Small intestine (tissue), 7 donors: ENCODE data around the gene TLCD3B. TPM values are rescaled to one million over a fixed set of nuclear protein-coding genes. Genes with fewer than 3 reads are reported as not detected.

Source experiments
- DNase-seq, 2 donors: peaks; one replicate each; pipeline versions ENCODE4 v3.0.0 to v3.0.0-alpha.2; 2013
- FAIRE-seq: peaks from 2 replicates; lab custom pipeline; 2012; peaks lifted over from hg19 to GRCh38; lab: Jason Lieb, UNC
- H3K27ac ChIP-seq, 3 donors: one replicate each; pipeline ENCODE4 v1.5.1; 2013; ENCODE audit warnings: low read length in 2 of 3, mild to moderate bottlenecking in 2 of 3, control low read depth in 1 of 3, inconsistent platforms in 1 of 3, low read depth in 1 of 3, moderate library complexity in 1 of 3
- H3K27me3 ChIP-seq, 3 donors: one replicate each; pipeline ENCODE4 v1.6.1; 2013; ENCODE audit warnings: low read length in 3 of 3, inconsistent platforms in 1 of 3; ENCODE audit not compliant: control insufficient read depth in 3 of 3, insufficient read depth in 3 of 3
- H3K36me3 ChIP-seq, 3 donors: one replicate each; pipeline ENCODE4 v1.6.1; 2013; ENCODE audit warnings: low read length in 3 of 3, inconsistent platforms in 1 of 3, low read depth in 1 of 3, mild to moderate bottlenecking in 1 of 3, moderate library complexity in 1 of 3; ENCODE audit not compliant: control insufficient read depth in 3 of 3, insufficient read depth in 2 of 3
- H3K4me1 ChIP-seq, 3 donors: one replicate each; pipeline ENCODE4 v1.6.1; 2013; ENCODE audit warnings: low read length in 2 of 3, inconsistent platforms in 1 of 3, low read depth in 1 of 3, mild to moderate bottlenecking in 1 of 3, moderate library complexity in 1 of 3; ENCODE audit not compliant: control insufficient read depth in 3 of 3, insufficient read depth in 2 of 3
- H3K4me3 ChIP-seq, 3 donors: one replicate each; pipeline ENCODE4 v1.5.1; 2013; ENCODE audit warnings: low read length in 3 of 3, control low read depth in 1 of 3, inconsistent platforms in 1 of 3, low read depth in 1 of 3, mild to moderate bottlenecking in 1 of 3, moderate library complexity in 1 of 3
- H3K9me3 ChIP-seq, 2 donors: one replicate each; pipeline ENCODE4 v1.6.1; 2013; ENCODE audit warnings: low read depth in 1 of 2, low read length in 1 of 2; ENCODE audit not compliant: control insufficient read depth in 2 of 2, insufficient read depth in 1 of 2
- WGBS, 3 donors: extraction: QIAGEN DNeasy Blood & Tissue Kit; methylation state at CpG; one replicate each; pipeline ENCODE4 v1.1.7; 2013; 5-methylcytosine and 5-hydroxymethylcytosine counted together
- polyA plus RNA-seq, 4 donors: library from polyadenylated mRNA; stranded (reverse) in 3 of 4; unstranded in 1 of 4; fragments of 200-250 nt in 3 of 4; fragments of 120-200 nt in 1 of 4; gene quantifications; one replicate each; pipeline versions ENCODE4 v1.2.1 to v1.2.3, GENCODE V29; 2013
- donor health status: healthy with polysubstance abuse.
- donor health status: control.
- donor health status: control.
- donor health status: Bipolar disorder and iron deficiency.
- donor health status: healthy.

TLCD3B gene
- polyA plus RNA-seq, 4 donors: 0.47 to 1.4 TPM; not detected in 2

DNA sequence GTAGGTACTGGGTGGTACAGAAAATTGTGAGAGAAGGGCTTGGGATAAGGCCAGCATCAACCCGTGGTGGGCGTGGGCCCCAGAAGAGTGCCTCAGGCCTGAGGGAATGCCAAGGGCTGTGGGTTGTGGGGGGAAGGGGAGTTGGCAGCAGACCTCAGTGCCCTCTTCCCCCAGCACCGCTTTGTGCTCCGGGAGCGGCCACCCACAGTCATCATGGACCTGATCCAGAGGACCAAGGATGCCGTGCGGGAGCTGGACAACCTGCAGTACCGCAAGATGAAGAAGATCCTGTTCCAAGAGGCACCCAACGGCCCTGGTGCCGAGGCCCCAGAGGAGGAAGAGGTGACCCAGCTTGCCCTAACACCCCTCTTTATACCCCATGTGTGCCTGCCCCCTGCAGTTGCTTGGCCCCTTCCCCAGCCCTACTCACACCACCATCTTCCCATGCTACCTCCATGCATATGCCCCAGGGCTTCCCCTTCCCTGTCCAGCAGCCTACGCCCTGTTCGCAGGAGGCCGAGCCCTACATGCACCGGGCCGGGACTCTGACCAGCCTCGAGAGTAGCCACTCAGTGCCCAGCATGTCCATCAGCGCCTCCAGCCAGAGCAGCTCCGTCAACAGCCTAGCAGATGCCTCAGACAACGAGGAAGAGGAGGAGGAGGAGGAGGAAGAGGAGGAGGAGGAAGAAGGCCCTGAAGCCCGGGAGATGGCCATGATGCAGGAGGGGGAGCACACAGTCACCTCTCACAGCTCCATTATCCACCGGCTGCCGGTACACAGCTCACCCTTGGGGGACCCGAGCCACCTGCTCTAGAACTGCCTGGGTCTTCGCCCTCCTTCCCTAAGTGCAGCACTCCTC, 48.3 kb downstream of the TLCD3B start:
- no peak for FAIRE-seq
- DNase-seq: no peak
- Histone ChIP-seq H3K27me3 (no peaks in the 10 kb centered on the region), H3K9me3 (no peaks in the 10 kb centered on the region), H3K4me1 (no peaks in the 10 kb centered on the region), H3K27ac (no peak overlapping the region), H3K36me3 (peaks cover 32 to 91% (median 54%) of the 10 kb centered on the region in 3 donors), H3K4me3 (no peak overlapping the region)
- 91 to 94% (median 92%) methylated on average over 20 to 24 of the region's 24 CpGs for WGBS, 3 donors

DNA sequence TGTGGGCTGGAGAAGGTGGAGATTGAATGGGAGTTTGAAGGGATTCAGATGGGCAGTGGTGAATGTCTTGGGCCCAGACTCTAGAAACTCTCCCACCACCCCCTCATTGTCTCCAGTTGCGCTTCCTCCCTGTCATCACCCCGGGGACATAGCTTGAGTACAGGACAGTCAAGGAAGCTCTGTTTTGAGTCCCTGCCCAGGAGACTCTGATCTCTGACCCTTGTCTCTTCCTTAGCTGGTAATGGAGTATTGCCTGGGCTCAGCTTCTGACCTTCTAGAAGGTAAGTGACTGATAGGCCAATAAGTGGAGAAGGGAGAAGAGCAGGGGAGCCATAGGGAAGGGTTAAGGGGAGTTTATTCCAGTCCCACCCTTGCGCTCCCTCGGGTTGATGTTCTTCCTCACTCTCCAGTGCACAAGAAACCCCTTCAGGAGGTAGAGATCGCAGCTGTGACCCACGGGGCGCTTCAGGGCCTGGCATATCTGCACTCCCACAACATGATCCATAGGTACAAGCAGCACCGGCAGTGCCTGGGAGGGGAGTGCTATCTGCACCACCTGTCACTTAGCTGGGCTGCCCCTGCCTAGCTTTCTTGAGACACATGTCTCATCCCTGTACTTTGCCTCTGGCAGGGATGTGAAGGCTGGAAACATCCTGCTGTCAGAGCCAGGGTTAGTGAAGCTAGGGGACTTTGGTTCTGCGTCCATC, 52.4 kb downstream of the TLCD3B start:
- H3K27ac ChIP-seq: peak overlapping the region in 1 of 3 donors; percentile 8
- no peaks in the 10 kb centered on the region for H3K9me3 ChIP-seq
- no peak overlapping the region for H3K4me3 ChIP-seq
- H3K36me3 ChIP-seq: peaks cover 21 to 60% (median 34%) of the 10 kb centered on the region in 3 donors
- WGBS, 3 donors: 89 to 92% (median 90%) methylated on average over 9 of the region's 9 CpGs
- peak in 1 of 2 donors; percentile 64 for DNase-seq
- H3K27me3 ChIP-seq: no peaks in the 10 kb centered on the region
- peaks cover 0 to 24% (median 12%) of the 10 kb centered on the region in 3 donors for H3K4me1 ChIP-seq
- no peak for FAIRE-seq

DNA sequence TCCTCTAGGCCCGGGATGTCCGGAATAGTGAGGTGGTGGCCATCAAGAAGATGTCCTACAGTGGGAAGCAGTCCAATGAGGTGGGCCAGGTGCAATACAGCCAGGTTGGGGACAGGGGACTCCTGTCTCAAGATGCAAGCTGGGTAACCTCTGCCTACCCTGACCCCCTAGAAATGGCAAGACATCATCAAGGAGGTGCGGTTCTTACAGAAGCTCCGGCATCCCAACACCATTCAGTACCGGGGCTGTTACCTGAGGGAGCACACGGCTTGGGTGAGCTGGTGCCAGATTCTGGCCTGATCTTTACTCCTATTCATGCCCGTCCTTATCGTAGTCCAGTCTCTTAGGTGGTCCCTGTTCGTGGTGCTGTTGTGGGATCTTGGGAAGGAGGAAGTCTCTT, 53.0 kb downstream of the TLCD3B start:
- peak overlapping the region in 1 of 3 donors; percentile 8 for H3K27ac ChIP-seq
- peaks cover 15 to 53% (median 28%) of the 10 kb centered on the region in 3 donors for H3K36me3 ChIP-seq
- H3K9me3 ChIP-seq: peaks cover 0 to 3% of the 10 kb centered on the region in 2 donors
- H3K27me3 ChIP-seq: no peaks in the 10 kb centered on the region
- DNase-seq (no peak), FAIRE-seq (no peak)
- peaks cover 0 to 24% (median 12%) of the 10 kb centered on the region in 3 donors for H3K4me1 ChIP-seq
- 93 to 95% (median 94%) methylated on average over 9 of the region's 9 CpGs for WGBS, 3 donors
- no peak overlapping the region for H3K4me3 ChIP-seq

DNA sequence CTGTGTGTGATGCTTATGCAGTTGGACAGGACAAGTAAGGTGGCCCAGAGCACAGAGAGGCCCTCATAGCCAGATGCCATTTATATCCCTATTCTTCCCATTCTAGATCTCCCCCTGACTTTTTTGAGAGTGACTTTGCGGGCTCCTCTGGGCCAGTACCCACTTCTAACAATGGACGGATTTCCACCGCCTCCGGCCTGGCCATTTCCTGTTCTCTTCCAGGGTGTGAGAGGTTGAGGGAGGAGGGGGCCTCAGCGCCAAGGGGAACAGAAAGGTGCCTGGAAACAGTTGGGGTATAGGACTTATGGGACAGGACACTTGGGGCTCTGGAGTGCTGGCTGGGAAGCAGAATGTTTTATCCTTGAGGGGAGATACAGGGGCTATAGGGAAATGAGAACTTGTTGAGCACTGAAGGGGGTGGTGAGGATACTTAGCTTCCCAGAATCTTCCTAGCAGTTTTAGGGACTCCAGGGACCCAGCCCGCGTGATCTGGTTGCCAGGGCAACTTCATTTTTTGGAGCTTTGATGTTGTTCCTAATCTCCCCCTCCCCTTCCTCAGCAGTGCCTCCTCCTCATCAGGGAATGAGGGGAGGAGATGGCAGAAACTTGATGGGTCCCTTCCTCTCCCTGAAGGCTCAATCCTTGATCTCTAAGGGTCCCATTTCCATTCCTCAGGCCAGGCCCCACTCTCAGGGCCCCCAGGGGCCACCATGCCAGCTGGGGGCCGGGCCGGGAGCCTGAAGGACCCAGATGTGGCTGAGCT, 53.8 kb downstream of the TLCD3B start:
- DNase-seq (no peak), FAIRE-seq (no peak)
- H3K9me3 ChIP-seq: peaks cover 0 to 6% of the 10 kb centered on the region in 2 donors
- H3K27ac ChIP-seq: peak overlapping the region in 1 of 3 donors; percentile 12
- 80 to 93% (median 88%) methylated on average over 9 of the region's 9 CpGs for WGBS, 3 donors
- peaks cover 12 to 49% (median 20%) of the 10 kb centered on the region in 3 donors for H3K36me3 ChIP-seq
- H3K4me1 ChIP-seq: peaks cover 0 to 24% (median 12%) of the 10 kb centered on the region in 3 donors
- no peak overlapping the region for H3K4me3 ChIP-seq
- no peaks in the 10 kb centered on the region for H3K27me3 ChIP-seq

DNA sequence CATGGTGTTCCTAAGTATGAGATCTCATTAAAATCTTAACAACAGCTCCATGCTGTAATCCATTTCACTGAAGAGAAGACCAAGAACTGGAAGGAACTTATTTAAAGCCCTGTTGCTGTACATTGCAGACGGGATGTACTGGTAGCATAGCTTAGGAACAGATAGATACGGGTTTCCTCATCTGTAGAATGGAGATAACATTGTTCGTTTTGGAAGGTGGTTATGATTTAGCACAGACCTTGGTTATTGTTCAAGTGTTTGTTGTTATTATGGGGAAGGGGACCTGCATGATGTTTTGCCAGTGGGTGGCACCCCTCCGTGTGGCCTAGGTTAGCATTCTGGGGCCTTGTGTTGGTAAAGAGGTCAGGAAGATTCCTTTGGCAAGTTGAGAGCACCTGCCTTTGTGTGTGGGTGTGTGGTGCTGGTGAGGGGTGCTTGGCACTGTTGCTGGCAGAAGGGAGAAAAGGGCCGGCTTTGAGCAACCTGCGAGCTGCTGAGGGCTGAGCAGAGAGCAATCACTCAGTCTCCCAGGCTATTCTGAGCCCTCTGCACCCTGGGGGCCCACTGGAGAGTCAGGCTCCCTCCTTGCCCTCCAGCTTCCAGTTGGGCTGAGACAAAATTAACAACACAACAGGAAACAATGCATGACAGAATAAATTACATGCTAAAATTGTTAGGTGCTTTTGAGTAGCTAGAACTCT, 55.1 kb downstream of the TLCD3B start:
- DNase-seq (no peak), FAIRE-seq (no peak)
- no peaks in the 10 kb centered on the region for H3K27me3 ChIP-seq
- H3K9me3 ChIP-seq: peaks cover 0 to 6% of the 10 kb centered on the region in 2 donors
- 12 to 17% (median 13%) methylated on average over 6 of the region's 6 CpGs for WGBS, 3 donors
- H3K36me3 ChIP-seq: peaks cover 4 to 45% (median 11%) of the 10 kb centered on the region in 3 donors
- H3K4me1 ChIP-seq: peaks cover 0 to 24% (median 12%) of the 10 kb centered on the region in 3 donors
- peak overlapping the region in 1 of 3 donors; percentile 18 for H3K27ac ChIP-seq
- peak overlapping the region in 2 of 3 donors; percentile 83 for H3K4me3 ChIP-seq

DNA sequence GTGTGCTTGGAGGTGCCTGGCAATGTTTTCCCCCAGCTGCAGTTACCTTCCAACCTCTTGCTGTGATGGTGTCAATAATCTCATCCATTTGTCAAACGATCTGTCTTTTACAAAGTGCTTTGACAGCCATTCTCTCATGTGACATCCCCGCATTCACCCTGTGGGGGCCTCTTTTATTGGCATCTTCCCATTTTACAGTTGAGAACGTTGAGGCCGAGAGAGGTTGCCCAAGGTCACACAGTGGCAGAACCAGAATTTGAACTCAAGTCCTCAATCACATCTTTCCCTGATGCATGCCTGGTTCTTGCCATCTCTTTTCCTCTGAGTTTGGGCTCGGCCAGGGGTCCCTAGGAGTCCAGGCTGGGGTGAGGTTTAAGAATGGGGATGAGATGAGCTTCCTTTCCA, 55.9 kb downstream of the TLCD3B start:
- Histone ChIP-seq H3K36me3 (peaks cover 4 to 43% (median 11%) of the 10 kb centered on the region in 3 donors), H3K4me3 (peak overlapping the region in 2 of 3 donors; percentile 83), H3K27ac (peak overlapping the region in 1 of 3 donors; percentile 95), H3K4me1 (peaks cover 0 to 24% (median 12%) of the 10 kb centered on the region in 3 donors), H3K9me3 (peaks cover 0 to 6% of the 10 kb centered on the region in 2 donors), H3K27me3 (no peaks in the 10 kb centered on the region)
- FAIRE-seq (no peak), DNase-seq (no peak)
- 42 to 65% (median 54%) methylated on average over 5 of the region's 5 CpGs for WGBS, 3 donors
